GM12874 (cell line): Measurements from ENCODE around the gene THRB.

Source experiments
- CTCF ChIP-seq: IDR thresholded peaks from 2 replicates; pipeline ENCODE4 v1.5.1; 2011; ENCODE audit warnings: low read depth, mild to moderate bottlenecking, control low read depth, low read length, moderate library complexity; ENCODE audit not compliant: insufficient read depth

THRB gene

DNA sequence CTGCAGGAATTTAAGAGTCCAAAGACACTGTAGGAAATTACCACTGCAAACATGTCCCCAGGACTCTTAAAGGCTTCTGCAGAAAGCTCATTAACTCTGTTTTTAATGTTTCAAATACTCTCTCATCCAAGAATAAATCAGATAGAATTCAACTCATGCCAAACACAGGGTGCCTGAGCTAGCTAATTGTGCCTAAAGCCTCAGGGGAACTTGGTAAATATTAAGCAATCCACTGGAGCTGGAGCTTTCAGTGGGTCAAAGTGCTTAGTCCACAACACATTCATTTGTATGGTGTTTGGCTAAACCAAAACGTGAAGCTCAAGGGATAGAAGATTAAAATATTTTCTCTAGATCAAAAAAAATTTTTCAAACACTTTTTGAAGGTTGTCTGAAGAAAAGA lies 131.4 kb downstream of the THRB start:
- TF ChIP-seq CTCF, result no peak

DNA sequence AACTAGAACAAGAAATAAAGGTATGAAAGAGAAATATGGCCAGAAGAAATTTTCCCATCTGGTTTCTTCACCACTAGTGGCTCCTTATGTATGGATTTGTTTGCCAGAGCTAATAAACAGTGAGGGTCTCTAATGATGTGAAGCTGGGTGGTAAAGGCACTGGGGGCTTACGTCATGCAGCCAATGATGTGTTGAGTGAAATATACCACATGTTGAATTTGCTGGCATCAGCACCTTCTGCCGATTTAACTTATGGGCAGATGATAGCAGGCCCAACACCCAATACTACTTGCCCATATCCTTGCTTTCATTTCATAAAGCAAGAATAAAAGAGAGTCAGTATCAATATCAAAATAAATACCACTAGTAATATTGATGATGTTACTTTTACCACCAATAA lies 133.0 kb downstream of the THRB start:
- no peak for TF ChIP-seq CTCF

DNA sequence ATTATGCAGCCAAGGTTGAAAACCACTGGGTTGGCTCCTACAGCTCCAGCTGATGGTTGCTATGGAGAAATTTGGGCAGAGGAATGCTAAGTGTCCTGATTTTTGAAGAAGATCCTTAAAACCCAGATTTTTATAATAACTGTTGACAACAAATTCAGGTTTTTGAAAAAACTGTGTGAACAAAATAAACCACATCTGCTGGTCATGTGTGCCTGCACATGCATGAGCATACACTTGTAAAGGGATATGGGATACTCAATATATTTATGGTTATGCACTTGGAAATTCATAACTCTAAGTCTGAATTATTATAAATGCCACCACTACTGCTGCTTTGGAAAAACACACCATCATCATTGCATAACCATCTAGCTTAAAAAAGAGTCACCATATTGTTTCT lies 133.7 kb downstream of the THRB start:
- TF ChIP-seq CTCF, result no peak

DNA sequence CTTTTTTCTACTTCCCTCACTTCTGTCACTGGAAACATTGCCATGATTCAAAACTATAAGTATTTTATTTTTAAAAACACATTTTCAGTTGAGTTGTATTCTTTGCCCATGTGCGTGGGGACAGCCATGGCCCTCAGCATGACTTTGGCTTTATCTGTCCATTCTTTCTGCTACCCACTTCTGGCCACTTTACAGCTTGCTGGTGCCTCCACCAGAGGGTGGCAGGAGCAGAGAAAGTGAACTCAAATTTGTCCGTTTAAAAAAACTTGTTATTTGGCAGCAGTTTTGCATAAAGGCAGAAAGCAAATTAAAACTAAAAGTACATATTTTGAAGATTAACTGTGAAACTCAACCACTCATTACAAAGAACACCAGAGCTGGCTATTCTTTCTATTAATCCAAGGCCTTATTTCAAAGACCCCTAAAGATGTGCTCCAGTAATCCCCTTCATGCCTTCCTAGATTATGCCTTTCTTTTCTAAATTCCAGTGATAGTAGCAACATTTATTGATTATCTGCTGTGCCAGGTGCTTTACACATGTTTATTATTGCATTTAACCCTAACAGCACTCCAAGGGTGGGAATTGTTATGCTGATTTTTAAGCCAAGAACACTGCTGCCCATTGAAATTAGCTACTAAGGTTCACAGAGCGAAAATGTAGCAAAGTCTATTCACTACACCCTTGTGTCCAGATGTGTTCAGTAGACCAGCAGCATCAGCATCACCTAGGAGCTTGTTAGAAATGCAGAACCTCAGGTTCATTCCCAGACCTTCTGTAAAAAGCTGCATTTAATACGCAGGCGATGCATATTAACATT lies 134.8 kb downstream of the THRB start:
- no peak for TF ChIP-seq CTCF

- no peak for TF ChIP-seq CTCF
Observed at GRCh38 chr3:24359102-24359501, 135.5 kb downstream of the THRB start.

- no peak for TF ChIP-seq CTCF
Observed at GRCh38 chr3:24357635-24358034, 137.0 kb downstream of the THRB start.

DNA sequence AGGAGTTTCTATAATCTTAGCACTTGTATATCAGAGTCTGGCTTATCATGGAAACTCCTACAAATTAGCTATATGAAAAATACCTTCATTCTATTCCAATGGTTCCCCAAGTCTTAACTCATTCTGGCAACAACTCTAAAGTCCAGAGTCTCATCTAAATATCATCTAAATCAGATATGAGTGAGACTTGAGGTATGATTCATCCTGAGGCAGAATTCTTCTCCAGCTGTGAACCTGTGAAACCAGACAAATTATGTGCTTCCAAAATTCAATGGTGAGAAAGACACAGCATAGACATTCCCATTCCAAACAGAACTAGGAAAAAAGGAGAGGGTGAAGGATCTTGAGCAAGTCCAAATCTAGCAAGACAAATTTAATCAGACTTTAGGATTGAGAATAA lies 138.8 kb downstream of the THRB start:
- no peak for TF ChIP-seq CTCF

DNA sequence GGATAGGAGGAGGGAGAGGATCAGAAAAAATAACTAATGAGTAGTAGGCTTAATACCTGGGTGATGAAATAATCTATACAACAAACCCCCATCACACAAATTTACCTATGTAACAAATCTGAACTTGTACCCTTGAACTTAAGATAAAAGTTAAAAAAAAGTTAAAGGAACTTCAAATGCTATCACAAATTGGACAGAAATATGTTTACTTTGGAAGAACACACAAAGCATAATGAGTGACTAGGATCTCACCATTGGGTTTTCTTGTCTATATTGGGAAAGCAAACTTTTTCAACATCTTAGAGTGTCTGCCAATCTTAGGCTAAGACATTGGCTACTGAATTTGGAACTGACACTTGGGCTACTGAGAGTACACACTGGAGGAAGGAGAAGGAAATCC lies 140.4 kb downstream of the THRB start:
- no peak for TF ChIP-seq CTCF
